Upper lobe of right lung (tissue), 1 donor: ENCODE data around the gene ADGRE2. TPM values are rescaled to one million over a fixed set of nuclear protein-coding genes. Genes with fewer than 3 reads are reported as not detected.

Source experiments
- ATAC-seq: fragments of 200-7000 bp; cut with Tn5 transposase; one replicate; pipeline ENCODE4 v1.9.1; 2020; ENCODE audit warnings: mild to moderate bottlenecking, moderate library complexity
- DNase-seq: peaks from one replicate; pipeline ENCODE4 v3.0.0-alpha.2; 2020
- H3K27ac ChIP-seq: fragments of 200-600 bp; one replicate; pipeline ENCODE4 v1.8.0; 2022
- H3K27me3 ChIP-seq: fragments of 200-600 bp; one replicate; pipeline ENCODE4 v1.8.0; 2022; ENCODE audit warnings: mild to moderate bottlenecking
- H3K36me3 ChIP-seq: fragments of 200-600 bp; one replicate; pipeline ENCODE4 v1.8.0; 2022
- H3K4me1 ChIP-seq: fragments of 200-600 bp; one replicate; pipeline ENCODE4 v1.8.0; 2022
- H3K4me3 ChIP-seq: fragments of 200-600 bp; one replicate; pipeline ENCODE4 v1.8.0; 2022; ENCODE audit warnings: mild to moderate bottlenecking
- H3K9me3 ChIP-seq: fragments of 200-600 bp; one replicate; pipeline ENCODE4 v1.8.0; 2022
- intact Hi-C: fragments of 100-400 bp; cut with DNase I; formaldehyde crosslinking; loops from one replicate; pipeline ENCODE4 v1.11.0; 2022
- total RNA-seq: library from RNA; stranded (reverse); fragmentation: NEBNext Ultra II Directional; extraction: Animal tissue kit (Norgen Biotek cat#: 25700); gene quantifications from one replicate; pipeline ENCODE4 v1.2.1, GENCODE V29; 2021
- TF ChIP-seq, protein P1 (sequence below): fragments of 200-600 bp; IDR thresholded peaks from one replicate; pipeline ENCODE4 v1.8.0; 2022; ENCODE audit warnings: antibody characterized with exemption
- donor health status: DM: no; HTN: yes; CAD: no; lungs with severe emphysema.

The ADGRE2 gene
- total RNA-seq, 1 donor from 2014 or later, result 17.0 TPM

GRCh38 chr19:14772467-14772866 lies 5.9 kb downstream of the ADGRE2 start:
- no peaks in the 10 kb centered on the region for H3K9me3 ChIP-seq
- ATAC-seq (no peak), DNase-seq (no peak)
- TF ChIP-seq, protein P1, sequence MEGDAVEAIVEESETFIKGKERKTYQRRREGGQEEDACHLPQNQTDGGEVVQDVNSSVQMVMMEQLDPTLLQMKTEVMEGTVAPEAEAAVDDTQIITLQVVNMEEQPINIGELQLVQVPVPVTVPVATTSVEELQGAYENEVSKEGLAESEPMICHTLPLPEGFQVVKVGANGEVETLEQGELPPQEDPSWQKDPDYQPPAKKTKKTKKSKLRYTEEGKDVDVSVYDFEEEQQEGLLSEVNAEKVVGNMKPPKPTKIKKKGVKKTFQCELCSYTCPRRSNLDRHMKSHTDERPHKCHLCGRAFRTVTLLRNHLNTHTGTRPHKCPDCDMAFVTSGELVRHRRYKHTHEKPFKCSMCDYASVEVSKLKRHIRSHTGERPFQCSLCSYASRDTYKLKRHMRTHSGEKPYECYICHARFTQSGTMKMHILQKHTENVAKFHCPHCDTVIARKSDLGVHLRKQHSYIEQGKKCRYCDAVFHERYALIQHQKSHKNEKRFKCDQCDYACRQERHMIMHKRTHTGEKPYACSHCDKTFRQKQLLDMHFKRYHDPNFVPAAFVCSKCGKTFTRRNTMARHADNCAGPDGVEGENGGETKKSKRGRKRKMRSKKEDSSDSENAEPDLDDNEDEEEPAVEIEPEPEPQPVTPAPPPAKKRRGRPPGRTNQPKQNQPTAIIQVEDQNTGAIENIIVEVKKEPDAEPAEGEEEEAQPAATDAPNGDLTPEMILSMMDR, result no peak
- peaks cover 13% of the 10 kb centered on the region for H3K27me3 ChIP-seq
- intact Hi-C loops, result no loop called here
- no peak overlapping the region for H3K4me3 ChIP-seq
- H3K27ac ChIP-seq, result no peak overlapping the region
- H3K36me3 ChIP-seq, result no peaks in the 10 kb centered on the region
- no peaks in the 10 kb centered on the region for H3K4me1 ChIP-seq

DNA sequence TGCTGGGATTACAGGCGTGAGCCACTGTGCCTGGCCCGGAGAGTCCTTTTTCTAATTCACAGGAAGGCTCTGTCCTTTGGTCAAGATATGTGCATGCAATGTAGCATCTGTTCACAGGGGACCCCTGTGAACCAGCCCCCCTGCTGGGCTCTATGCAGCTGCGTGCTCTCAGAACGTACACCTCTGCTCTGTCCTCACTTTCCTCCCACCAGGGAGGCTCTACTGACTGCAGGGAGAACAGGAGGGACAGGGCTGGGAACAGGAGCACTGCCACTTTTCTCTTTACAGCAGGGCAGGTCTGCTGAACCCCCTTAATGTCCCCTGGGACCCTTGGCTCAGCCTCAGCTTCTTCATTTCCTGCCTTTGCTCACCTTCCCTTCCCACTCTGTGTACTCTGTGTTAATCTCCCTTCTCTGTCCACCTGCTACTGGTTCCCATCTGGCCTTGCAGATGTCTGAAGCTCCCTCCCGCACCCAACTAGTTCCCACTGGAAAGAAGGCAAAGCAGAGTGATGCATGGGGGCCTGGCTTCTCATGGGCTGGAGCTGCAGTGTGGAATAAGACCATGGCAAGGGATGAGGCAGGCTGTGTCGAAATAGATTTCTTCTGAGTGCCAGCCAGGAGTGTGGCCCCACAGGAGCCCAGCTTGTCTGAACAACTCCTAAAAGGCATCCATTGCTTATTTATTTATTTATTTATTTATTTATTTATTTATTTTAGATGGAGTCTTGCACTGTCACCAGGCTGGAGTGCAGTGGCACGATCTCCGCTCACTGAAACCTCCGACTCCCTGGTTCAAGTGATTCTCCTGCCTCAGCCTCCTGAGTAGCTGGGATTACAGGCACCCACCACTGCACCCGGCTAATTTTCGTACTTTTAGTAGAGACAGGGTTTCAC lies 7.2 kb downstream of the ADGRE2 start:
- Histone ChIP-seq H3K4me3 (no peak overlapping the region), H3K27ac (no peak overlapping the region), H3K9me3 (no peaks in the 10 kb centered on the region), H3K36me3 (no peaks in the 10 kb centered on the region), H3K4me1 (no peaks in the 10 kb centered on the region), H3K27me3 (peaks cover 13% of the 10 kb centered on the region)
- DNase-seq (no peak), ATAC-seq (no peak)
- TF ChIP-seq, protein P1, result no peak
- intact Hi-C loops, result no loop called here

- intact Hi-C loops, result no loop called here
- no peak overlapping the region for H3K4me3 ChIP-seq
- no peak for DNase-seq
- H3K27me3 ChIP-seq, result peaks cover 4% of the 10 kb centered on the region
- H3K36me3 ChIP-seq, result no peaks in the 10 kb centered on the region
- TF ChIP-seq, protein P1, result no peak
- H3K4me1 ChIP-seq, result no peaks in the 10 kb centered on the region
- no peak overlapping the region for H3K27ac ChIP-seq
- ATAC-seq, result no peak
- H3K9me3 ChIP-seq, result no peaks in the 10 kb centered on the region
Observed at GRCh38 chr19:14770136-14770535, 8.2 kb downstream of the ADGRE2 start.

- intact Hi-C loops, result no loop called here
Observed at GRCh38 chr19:14769201-14769600, 9.2 kb downstream of the ADGRE2 start.

DNA sequence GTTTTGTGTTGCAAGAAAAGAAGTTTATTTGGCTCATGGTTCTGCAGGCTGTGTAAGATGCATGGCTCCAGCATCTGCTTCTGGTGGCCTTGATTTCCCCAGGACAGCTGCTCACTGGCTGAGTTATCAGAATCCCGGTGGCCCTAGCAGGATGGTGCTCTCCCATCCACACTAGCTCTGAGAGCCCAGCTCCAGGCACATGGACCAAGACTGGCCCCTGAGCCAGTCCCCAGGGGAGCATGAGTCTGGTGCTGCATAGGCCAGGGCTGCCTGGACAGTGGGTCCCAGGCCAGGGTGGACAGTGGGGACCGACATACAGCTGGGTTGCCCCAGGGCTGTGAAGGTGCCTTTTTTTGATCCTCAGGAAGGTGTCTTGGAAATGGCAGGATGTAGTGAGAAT lies 10.4 kb downstream of the ADGRE2 start:
- DNase-seq, result no peak
- H3K4me3 ChIP-seq, result no peak overlapping the region
- no peak overlapping the region for H3K27ac ChIP-seq
- no peak for ATAC-seq
- intact Hi-C loops, result no loop called here
- TF ChIP-seq, protein P1, result no peak
- no peaks in the 10 kb centered on the region for H3K9me3 ChIP-seq
- no peaks in the 10 kb centered on the region for H3K4me1 ChIP-seq
- H3K36me3 ChIP-seq, result no peaks in the 10 kb centered on the region
- no peaks in the 10 kb centered on the region for H3K27me3 ChIP-seq

More at GRCh38 chr19:14769201-14769600, 9.2 kb downstream of the ADGRE2 start:
- TF ChIP-seq, protein P1, result no peak
- no peaks in the 10 kb centered on the region for H3K27me3 ChIP-seq
- H3K4me3 ChIP-seq, result no peak overlapping the region
- ATAC-seq (no peak), DNase-seq (no peak)
- no peaks in the 10 kb centered on the region for H3K4me1 ChIP-seq
- H3K36me3 ChIP-seq, result no peaks in the 10 kb centered on the region
- H3K9me3 ChIP-seq, result no peaks in the 10 kb centered on the region
- H3K27ac ChIP-seq, result no peak overlapping the region
